Activated naive CD8-positive, alpha-beta T cell treated with anti-CD3 and anti-CD28 coated beads for 36 hours (primary cell): ENCODE data around the gene KIF5A. TPM values are rescaled to one million over a fixed set of nuclear protein-coding genes. Genes with fewer than 3 reads are reported as not detected.
A peak's percentile ranks its signal among the peaks of the same experiment; 100 is the strongest.

ENCODE experiments used
- DNase-seq: peaks from one replicate; pipeline ENCODE4 v3.0.0; 2021
- H3K27ac Mint-ChIP-seq: one replicate; pipeline ENCODE4 v1.8.0; 2022; ENCODE audit warnings: mild to moderate bottlenecking, moderate library complexity, mixed read lengths
- H3K27me3 Mint-ChIP-seq: one replicate; pipeline ENCODE4 v1.8.0; 2022; ENCODE audit warnings: mild to moderate bottlenecking, mixed read lengths
- H3K36me3 Mint-ChIP-seq: one replicate; pipeline ENCODE4 v1.8.0; 2021; ENCODE audit warnings: mild to moderate bottlenecking, mixed read lengths
- H3K4me1 Mint-ChIP-seq: one replicate; pipeline ENCODE4 v1.8.0; 2021; ENCODE audit warnings: mixed read lengths
- H3K4me3 Mint-ChIP-seq: one replicate; pipeline ENCODE4 v1.8.0; 2022; ENCODE audit warnings: mild to moderate bottlenecking, moderate library complexity, mixed read lengths
- H3K9me3 Mint-ChIP-seq: one replicate; pipeline ENCODE4 v1.8.0; 2022; ENCODE audit warnings: mixed read lengths
- total RNA-seq, 2 experiments: library from RNA; stranded (reverse); gene quantifications; one replicate each; pipeline ENCODE4 v1.2.3, GENCODE V29; 2021

KIF5A gene
- total RNA-seq, 2 experiments from 2014 or later: 1.5 to 1.7 TPM

DNA sequence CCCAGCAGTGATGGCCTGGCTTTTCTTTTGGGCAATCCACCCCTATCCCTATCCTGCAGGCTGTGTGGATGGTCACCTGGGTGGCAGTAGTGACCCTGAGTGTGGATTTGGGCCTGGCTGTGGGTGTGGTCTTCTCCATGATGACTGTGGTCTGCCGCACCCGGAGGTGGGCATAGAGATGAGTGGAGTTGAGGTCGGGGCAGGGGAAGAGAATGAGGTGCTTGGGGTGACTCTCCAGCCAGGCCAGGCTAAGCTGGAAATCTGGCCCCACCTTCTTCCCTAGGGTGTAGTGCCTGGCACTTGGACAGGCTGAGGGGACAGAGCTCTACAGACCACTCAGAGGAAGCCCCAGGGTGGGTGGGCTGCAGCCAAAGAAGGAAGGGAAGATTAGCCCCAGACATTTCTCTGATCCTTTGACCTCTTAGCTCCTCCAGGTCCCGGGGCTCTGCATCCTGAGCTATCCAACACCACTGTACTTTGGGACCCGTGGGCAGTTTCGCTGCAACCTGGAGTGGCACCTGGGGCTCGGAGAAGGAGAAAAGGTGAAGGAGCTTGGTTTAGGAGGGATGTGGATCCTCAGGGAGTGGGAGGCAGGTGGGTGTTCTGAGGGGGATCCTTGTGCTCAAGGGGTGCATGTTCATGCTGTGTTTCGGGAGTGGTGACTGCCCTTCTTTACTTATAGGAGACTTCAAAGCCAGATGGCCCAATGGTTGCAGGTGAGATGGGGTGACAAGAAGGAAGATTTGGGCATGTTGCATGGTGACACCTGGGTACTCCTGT, 74.8 kb downstream of the KIF5A start:
- Mint-ChIP-seq H3K27ac (no peak overlapping the region), H3K36me3 (no peaks in the 10 kb centered on the region), H3K4me1 (peaks cover 17% of the 10 kb centered on the region), H3K4me3 (no peak overlapping the region), H3K9me3 (no peaks in the 10 kb centered on the region), H3K27me3 (peaks cover 93% of the 10 kb centered on the region)
- DNase-seq: no peak

DNA sequence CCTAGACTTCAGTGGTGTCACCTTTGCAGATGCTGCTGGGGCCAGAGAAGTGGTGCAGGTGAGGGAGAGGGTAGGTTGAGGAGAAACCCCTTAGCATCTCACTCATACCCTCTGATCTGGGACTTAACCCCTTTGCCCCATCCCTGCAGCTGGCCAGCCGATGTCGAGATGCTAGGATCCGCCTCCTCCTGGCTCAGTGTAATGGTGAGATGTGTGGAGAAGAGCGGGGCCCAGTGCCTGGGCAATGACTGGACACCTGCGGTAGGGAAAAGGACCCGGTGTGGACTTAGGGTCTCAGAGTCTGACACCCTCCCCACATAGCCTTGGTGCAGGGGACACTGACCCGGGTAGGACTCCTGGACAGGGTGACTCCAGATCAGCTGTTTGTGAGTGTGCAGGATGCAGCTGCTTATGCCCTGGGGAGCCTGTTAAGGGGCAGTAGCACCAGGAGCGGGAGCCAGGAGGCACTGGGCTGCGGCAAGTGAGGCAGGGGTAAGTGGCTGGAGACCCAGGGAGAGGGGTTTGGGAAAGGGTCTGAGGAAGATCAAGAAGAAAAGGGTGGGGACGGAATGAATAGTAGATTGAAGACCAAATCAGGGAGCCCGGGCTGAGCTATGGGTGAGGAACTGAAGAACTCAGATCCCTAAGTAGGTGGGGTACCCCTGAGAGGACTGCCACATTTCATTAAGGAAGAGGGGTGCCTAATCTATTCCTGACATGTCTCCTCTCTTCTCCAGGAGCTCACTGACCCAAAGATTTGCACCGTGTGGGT, 75.6 kb downstream of the KIF5A start:
- peaks cover 14% of the 10 kb centered on the region for H3K4me1 Mint-ChIP-seq
- DNase-seq: no peak
- no peaks in the 10 kb centered on the region for H3K36me3 Mint-ChIP-seq
- H3K9me3 Mint-ChIP-seq: no peaks in the 10 kb centered on the region
- peaks cover 92% of the 10 kb centered on the region for H3K27me3 Mint-ChIP-seq
- no peak overlapping the region for H3K27ac Mint-ChIP-seq
- H3K4me3 Mint-ChIP-seq: no peak overlapping the region

DNA sequence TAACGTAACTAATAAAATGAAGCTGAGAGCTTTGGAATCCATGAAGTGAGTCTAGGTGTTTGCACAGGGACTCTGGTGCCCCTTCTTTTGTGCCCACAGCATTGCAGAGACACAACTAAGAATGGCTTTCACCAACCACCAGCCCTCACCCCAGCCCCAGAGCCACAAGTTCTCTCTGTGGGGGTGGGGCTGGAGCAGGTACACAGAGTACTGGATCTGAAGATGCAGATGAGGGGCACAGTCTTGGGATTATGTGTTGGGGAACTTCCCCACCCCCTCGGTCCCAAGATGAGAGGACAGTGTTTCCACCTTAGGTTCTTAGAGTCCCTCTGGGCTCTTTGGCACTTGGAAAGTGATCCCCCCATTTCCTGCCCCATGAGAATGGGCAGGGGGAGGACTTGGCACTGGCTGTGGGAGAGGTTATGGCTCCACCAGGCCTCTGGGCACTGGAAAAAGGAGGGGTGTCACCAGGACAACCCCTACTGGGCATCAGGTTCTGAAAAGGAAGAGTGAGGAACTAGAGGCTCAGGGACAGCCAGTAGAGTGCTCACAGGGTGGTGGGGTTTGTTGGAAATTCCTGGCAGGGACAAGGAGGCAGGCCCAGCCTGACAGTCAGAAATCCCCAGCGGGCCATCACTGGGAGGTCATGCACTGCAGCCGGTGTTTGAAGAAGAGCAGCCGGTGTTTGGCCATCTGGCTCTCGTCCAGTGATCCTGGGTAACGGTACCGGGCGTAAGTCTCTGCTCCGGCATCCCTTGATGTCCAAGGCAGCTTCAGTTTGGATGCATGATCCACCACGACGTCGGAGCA, 76.5 kb downstream of the KIF5A start:
- no peaks in the 10 kb centered on the region for H3K36me3 Mint-ChIP-seq

DNA sequence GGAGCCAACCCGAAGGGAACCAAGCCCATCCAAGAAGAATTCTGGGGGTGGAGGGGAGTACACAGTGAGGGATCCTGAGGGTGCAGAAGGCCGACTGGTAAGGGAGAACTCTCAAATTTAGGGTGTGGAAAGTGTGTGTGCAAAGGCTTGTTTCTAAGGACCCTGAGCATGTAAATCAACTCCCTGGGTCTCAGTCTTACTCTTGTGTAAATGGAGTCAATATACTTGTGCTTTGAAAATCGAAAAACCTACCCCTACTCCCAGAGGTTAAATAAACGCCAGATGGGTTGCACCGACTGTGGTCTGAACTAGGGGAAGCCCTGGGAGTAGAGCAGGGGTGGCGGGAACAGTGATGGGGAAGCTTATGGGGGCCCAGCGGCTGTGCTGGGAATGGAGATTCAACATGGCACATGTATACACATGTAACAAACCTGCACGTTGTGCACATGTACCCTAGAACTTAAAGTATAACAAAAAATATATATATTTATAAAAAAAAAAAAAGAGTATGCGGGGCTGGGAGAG, 77.1 kb downstream of the KIF5A start:
- no peaks in the 10 kb centered on the region for H3K9me3 Mint-ChIP-seq
- H3K27me3 Mint-ChIP-seq: peaks cover 92% of the 10 kb centered on the region
- H3K27ac Mint-ChIP-seq: no peak overlapping the region
- H3K36me3 Mint-ChIP-seq: no peaks in the 10 kb centered on the region
- no peak for DNase-seq
- H3K4me1 Mint-ChIP-seq: peaks cover 8% of the 10 kb centered on the region
- no peak overlapping the region for H3K4me3 Mint-ChIP-seq

More for the DNA sequence above, 76.5 kb downstream of the KIF5A start:
- no peaks in the 10 kb centered on the region for H3K9me3 Mint-ChIP-seq
- H3K4me3 Mint-ChIP-seq: no peak overlapping the region
- DNase-seq: no peak
- H3K27me3 Mint-ChIP-seq: peaks cover 92% of the 10 kb centered on the region
- no peak overlapping the region for H3K27ac Mint-ChIP-seq
- H3K4me1 Mint-ChIP-seq: peaks cover 8% of the 10 kb centered on the region

DNA sequence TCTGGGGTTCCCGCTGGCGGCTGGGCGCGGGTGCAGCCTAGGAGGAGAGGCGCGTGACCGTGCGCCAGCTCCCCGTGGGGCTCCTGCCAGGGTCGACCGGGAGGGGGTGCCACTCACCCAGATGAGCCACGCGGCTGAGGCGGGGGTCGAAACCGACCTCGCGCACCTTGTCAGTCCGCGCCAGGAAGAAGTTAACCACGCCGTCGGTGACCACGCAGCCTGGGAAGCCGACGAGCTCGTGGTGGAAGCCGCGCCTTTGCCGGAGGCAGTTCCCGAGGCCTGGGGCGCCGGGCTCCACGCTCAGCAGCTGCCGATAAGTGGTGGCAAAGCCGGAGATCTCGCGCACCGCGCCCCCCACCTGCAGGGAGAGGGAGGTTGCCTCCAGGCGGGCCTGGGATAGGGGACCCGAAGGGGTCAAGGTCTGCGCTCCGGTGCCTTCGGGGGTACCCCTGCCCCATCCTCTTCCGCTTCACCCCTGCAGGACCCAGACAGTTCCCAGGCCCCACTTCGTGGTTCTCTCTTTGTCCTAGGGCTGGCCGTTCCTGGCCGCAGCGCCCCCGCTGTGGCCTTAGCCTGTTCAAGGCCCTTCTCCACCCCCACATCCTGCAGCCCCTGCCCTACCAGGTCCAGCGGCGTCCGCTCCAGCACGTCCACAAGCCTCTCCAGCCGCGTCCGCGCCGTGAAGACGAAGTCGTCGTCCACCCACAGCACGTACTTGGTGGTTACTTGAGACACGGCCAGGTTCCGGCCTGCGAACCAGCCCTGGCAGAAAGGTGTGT, 77.8 kb downstream of the KIF5A start:
- DNase-seq: peak; percentile 45
- peaks cover 89% of the 10 kb centered on the region for H3K27me3 Mint-ChIP-seq
- H3K4me1 Mint-ChIP-seq: peaks cover 5% of the 10 kb centered on the region
- no peaks in the 10 kb centered on the region for H3K9me3 Mint-ChIP-seq
- no peaks in the 10 kb centered on the region for H3K36me3 Mint-ChIP-seq
- no peak overlapping the region for H3K4me3 Mint-ChIP-seq
- H3K27ac Mint-ChIP-seq: no peak overlapping the region

DNA sequence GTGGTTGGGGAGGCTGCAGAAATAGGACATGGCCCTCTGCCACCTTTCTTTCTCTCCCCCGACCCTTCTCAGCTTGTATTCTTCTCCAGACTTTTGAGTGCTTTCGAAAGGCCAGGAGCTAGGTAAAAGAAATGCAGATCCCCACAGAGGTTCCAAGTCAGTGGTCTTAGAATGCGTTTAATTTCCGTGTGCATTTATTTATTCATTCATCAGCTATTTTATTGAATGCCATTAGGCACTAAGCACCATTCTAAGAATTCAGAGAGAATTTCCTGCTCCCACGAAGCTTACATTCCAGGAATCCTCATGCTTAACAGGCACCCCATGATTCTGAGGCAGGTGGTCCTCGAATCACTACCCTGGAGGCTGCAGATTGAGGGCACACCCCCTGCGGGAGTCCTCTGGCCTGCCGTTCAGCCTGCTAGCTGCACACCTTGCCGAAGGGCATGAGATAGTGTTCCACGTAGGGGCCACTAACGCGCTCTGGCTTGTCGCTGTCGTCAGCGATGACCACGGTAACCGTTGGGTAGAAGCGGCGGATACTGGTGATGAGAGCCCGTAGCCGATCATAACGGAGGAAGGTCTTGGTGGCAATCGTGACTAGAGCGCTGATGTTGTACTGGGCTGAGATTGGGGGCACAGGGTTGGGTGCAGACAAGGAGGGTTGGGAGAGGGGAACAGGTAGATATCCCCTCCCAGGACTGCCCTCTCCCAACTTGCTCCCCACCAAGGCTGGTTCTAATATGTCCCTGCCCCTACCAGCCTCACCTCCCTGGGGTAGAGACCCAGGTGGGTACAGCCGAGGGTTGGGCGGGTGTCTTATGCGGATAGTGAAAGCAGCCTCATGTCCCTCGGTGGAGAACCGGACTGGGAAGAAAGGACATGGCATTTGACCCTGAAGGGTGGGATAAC, 78.7 kb downstream of the KIF5A start:
- no peak overlapping the region for H3K4me3 Mint-ChIP-seq
- H3K36me3 Mint-ChIP-seq: no peaks in the 10 kb centered on the region
- H3K27me3 Mint-ChIP-seq: peaks cover 86% of the 10 kb centered on the region
- DNase-seq: no peak
- H3K27ac Mint-ChIP-seq: no peak overlapping the region
- no peaks in the 10 kb centered on the region for H3K9me3 Mint-ChIP-seq
- peaks cover 9% of the 10 kb centered on the region for H3K4me1 Mint-ChIP-seq

DNA sequence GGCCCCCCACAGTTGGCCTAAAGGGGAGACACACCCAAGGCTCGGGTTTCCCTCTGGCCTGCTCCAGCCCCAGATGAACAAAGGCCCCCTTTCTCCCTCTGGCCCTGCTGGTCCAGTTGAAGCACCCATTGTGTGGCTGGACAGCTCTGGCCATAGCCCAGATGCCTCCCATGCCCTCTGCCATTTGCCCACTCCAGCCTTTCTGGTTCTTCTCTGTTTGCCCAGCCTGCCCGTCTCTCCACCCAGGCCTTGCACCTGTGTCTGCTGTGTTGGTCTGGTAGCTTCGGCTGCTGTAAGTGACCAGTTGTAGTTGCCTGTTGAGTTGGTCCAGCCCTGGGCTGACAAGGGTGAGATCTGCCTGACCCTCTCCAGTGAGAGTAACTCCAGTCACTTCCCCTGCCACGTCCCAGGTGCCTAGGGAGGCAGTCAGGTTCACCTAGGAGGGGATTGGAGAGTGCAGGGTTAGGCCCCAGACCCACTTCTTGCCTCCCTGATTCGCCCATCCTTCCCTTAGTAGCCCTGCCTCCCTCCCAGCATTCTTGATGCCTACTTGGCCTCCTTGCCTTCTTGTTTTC, 80.1 kb downstream of the KIF5A start:
- no peaks in the 10 kb centered on the region for H3K36me3 Mint-ChIP-seq
- no peak overlapping the region for H3K4me3 Mint-ChIP-seq
- H3K4me1 Mint-ChIP-seq: peaks cover 9% of the 10 kb centered on the region
- no peaks in the 10 kb centered on the region for H3K9me3 Mint-ChIP-seq
- peaks cover 81% of the 10 kb centered on the region for H3K27me3 Mint-ChIP-seq
- no peak for DNase-seq
- no peak overlapping the region for H3K27ac Mint-ChIP-seq

DNA sequence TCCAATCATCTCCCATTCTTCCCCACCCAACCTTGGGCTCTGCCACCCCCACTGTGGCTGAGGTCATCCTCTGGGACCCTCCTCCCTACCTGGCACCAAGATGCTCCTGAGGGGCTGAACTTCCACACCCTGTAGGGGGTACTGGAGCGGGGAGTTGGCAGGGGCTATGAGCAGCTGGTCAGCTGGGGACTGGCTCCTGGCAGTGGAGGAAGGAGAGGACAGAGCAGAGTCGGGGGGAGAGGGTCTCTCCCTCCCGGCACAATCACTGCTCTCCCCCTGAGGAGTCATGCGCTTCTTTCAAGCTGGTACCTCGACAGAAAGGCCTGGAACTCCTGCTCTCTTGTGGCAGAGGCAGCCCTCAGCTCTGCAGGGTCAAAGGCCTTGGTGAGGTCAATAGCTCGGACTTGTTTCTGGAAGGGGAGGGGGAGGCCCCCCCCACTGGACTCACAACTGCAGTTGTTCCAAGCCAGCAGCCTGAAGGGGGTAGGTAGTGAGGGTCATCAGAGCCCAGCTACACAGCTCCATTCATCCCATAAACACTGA, 81.1 kb downstream of the KIF5A start:
- peaks cover 9% of the 10 kb centered on the region for H3K4me1 Mint-ChIP-seq
- no peaks in the 10 kb centered on the region for H3K36me3 Mint-ChIP-seq
- no peak overlapping the region for H3K4me3 Mint-ChIP-seq

DNA sequence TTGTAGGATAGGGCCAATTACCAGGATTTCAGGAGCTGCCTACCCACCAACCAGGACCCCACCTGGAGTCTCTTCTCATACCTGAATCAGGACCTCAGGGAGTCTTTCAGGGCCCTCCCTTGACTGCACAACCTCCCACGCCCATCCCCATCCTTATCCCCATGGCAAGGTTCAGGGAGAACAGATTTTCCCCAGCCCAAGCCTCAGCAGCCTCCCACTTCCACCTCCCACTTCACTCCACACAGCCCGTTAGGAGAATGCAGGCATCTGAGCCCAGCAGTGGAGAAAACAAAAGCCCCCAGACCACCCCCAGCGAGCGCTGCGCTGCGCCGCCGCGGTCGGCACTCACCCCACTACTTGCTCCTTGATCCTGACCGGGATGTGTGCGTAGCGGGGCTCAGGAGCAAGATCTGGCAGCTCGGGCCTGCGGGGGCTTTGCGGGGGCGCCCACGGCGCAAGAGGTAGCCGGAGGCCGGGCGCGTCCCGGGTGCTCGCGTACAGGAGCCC, 81.8 kb downstream of the KIF5A start:
- no peaks in the 10 kb centered on the region for H3K9me3 Mint-ChIP-seq
- H3K36me3 Mint-ChIP-seq: no peaks in the 10 kb centered on the region
- peaks cover 9% of the 10 kb centered on the region for H3K4me1 Mint-ChIP-seq
- H3K27ac Mint-ChIP-seq: no peak overlapping the region
- no peak for DNase-seq
- no peak overlapping the region for H3K4me3 Mint-ChIP-seq
- peaks cover 73% of the 10 kb centered on the region for H3K27me3 Mint-ChIP-seq

More for the DNA sequence above, 81.1 kb downstream of the KIF5A start:
- DNase-seq: no peak
- H3K27me3 Mint-ChIP-seq: peaks cover 80% of the 10 kb centered on the region
- H3K9me3 Mint-ChIP-seq: no peaks in the 10 kb centered on the region
- no peak overlapping the region for H3K27ac Mint-ChIP-seq

DNA sequence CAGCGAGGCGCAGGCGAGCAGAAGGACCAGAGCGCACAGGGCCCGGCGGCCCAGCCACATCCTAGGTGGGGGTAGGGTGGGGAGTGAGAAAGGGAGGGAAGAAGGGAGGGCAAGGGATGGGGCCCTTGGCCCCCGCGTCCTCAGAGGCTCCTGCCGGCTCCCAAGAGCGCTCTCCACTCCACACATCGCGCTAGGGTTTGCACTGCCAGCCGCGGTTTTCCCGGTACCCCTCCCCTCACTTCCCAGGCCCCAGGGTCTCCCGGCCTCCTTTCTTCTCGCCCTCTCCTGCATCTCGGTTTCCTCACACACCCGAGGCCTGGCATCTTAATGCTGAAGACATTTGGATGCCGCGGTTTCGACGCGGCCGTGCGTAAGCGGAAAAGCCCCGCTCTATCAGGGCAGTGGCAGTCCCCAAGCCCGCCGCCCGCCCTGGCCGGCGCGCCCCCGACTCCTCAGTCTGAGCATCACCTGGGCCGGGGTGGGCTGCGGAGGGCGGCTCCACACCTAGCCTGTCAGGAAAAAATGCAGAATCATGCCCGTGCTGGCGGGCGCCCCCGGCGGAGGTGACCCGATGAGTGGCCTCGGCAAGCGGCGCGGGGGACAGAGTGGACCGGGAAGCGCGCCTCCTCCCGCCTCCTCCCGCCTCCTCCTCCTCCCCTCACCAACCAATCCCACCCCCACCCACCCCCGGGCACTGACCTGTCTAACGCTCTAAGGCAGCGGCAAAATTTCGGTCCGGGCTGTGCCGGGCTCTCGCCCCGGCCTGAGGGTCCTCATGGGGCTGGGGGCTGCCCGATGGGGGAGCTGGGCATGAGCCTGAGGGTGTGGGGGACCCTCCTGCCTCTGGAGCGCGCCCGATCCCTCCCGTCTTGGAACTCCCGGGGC, 82.5 kb downstream of the KIF5A start:
- Mint-ChIP-seq H3K27ac (no peak overlapping the region), H3K4me3 (peak overlapping the region; percentile 68), H3K27me3 (peaks cover 68% of the 10 kb centered on the region), H3K9me3 (no peaks in the 10 kb centered on the region), H3K4me1 (peaks cover 7% of the 10 kb centered on the region), H3K36me3 (no peaks in the 10 kb centered on the region)
- DNase-seq: no peak

DNA sequence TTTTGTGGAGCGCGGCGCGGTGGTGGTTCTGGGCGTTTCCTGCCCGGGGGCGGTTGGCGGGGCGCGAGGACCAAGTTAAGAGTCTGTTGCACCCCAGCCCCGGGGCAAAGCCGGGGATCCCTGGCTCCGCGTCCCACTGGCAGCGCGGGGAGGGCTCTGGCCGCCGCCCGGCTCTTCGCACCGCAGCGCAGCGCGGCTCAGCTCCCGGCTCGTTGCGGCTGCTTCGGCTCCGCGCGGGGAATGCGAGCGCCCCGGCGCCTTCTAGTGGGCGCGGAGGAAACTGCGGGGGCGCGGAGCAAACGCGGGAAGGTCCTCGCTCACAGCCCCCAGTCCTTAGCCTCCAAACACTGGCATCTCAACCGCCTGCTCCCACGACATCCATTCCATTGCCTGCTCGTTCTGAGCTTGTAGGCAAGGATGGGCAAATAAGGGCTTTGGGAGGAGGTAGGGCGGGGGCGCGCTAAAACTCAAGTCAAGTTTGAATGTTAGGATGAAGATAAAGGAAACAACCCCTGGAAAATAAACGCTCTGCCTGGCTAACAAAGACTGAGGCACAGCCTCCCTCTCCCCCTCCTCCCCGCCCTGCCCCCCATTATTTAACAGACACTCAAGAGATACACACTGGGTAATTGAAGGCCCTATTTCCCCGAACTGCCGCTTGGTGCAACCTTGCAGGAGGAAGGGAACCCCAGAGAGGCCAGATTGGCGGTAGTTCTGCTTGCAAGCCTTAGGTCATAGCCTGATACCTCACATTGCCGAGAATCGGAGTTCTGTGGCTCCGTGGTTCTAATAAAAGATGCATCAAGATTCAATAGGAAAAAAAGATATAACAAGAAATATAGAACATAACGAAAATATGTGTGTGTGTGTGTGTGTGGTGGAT, 83.4 kb downstream of the KIF5A start, which contains the start of gene B4GALNT1:
Gene B4GALNT1 (minus strand): TSS at position 244 of the 883 bp plus-strand sequence. CDS start 1,069 bp downstream, outside the sequence.
- Mint-ChIP-seq H3K27ac (no peak within 1 kb of the TSS), H3K36me3 (no peaks in the 10 kb centered on the region), H3K27me3 (peaks cover 63% of the 10 kb centered on the region), H3K4me1 (peaks cover 7% of the 10 kb centered on the region), H3K9me3 (no peaks in the 10 kb centered on the region), H3K4me3 (peak within 1 kb of the TSS; percentile 68)
- peak; percentile 79 for DNase-seq
